ENCODE data around the gene KDSR.

KDSR gene

GRCh38 chr18:63303547-63303946 lies 63.5 kb downstream of the KDSR start:
- DNase-seq (ENCODE audit: low read depth), result no peak

GRCh38 chr18:63302636-63303405 lies 64.2 kb downstream of the KDSR start:
- no peak for DNase-seq (ENCODE audit: low read depth)

- DNase-seq (ENCODE audit: low read depth), result no peak
These were observed 64.8 kb downstream of the KDSR start for GRCh38 chr18:63302220-63302619.

GRCh38 chr18:63301434-63301833 lies 65.6 kb downstream of the KDSR start:
- DNase-seq (ENCODE audit: low read depth), result no peak

- peak; percentile 22 for DNase-seq (ENCODE audit: low read depth)
These were observed 66.9 kb downstream of the KDSR start for GRCh38 chr18:63299837-63300745.

GRCh38 chr18:63298400-63299365 lies 68.3 kb downstream of the KDSR start:
- DNase-seq (ENCODE audit: low read depth), result no peak

GRCh38 chr18:63297687-63298399 lies 69.2 kb downstream of the KDSR start:
- DNase-seq (ENCODE audit: low read depth), result no peak

GRCh38 chr18:63293935-63294334 lies 73.1 kb downstream of the KDSR start:
- DNase-seq (ENCODE audit: low read depth), result no peak

GRCh38 chr18:63292831-63293683 lies 73.9 kb downstream of the KDSR start:
- no peak for DNase-seq (ENCODE audit: low read depth)

GRCh38 chr18:63291278-63291677 lies 75.7 kb downstream of the KDSR start:
- DNase-seq (ENCODE audit: low read depth), result no peak

GRCh38 chr18:63290821-63291200 lies 76.2 kb downstream of the KDSR start:
- no peak for DNase-seq (ENCODE audit: low read depth)

- DNase-seq (ENCODE audit: low read depth), result no peak
These were observed 76.7 kb downstream of the KDSR start for GRCh38 chr18:63290166-63290820.

GRCh38 chr18:63288311-63288710 lies 78.7 kb downstream of the KDSR start:
- no peak for DNase-seq (ENCODE audit: low read depth)

GRCh38 chr18:63287691-63288220 lies 79.2 kb downstream of the KDSR start:
- DNase-seq (ENCODE audit: low read depth), result no peak

- DNase-seq (ENCODE audit: low read depth), result no peak
These were observed 80.1 kb downstream of the KDSR start for GRCh38 chr18:63286926-63287325.

- no peak for DNase-seq (ENCODE audit: low read depth)
These were observed 81.9 kb downstream of the KDSR start for GRCh38 chr18:63284827-63285733.

GRCh38 chr18:63284173-63284799 lies 82.7 kb downstream of the KDSR start:
- DNase-seq (ENCODE audit: low read depth), result no peak

Data from iris pigment epithelial cell (primary cell).